Sigmoid colon (tissue), 4 donors: ENCODE measurements around the gene CKAP5.

Experiments
- POLR2A ChIP-seq, 2 donors: fragments of 450-650 bp; IDR thresholded peaks; one replicate each; pipeline ENCODE4 v1.6.1; 2016; ENCODE audit warnings: antibody characterized with exemption in 2 of 2, mild to moderate bottlenecking in 2 of 2, moderate library complexity in 2 of 2
- POLR2AphosphoS5 ChIP-seq, 4 donors: sonication (generic); formaldehyde crosslinking; IDR thresholded peaks; one replicate each; pipeline ENCODE4 v1.6.1; 2017; ENCODE audit warnings: antibody characterized with exemption in 4 of 4

DNA sequence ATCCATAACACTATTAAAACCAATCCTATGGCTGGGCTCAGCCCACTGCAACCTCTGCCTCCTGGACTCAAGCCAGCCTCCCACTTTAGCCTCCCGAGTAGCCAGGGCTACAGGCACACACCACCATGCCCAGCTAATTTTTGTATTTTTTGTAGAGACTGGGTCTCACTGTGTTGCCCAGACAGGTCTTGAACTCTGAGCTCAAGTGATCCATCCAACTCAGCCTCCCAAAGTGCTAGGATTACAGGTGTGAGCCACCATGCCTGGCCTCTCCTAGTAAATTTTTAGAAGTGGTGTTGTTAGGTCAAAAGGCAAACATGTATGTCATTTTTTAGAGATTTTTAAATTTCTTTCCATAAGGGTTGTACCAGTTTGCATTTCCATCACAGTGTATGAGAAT is 112.8 kb downstream of the CKAP5 start:
- no peak for TF ChIP-seq POLR2AphosphoS5 (IDR thresholded peaks at IDR 0.05)
- TF ChIP-seq POLR2A (IDR thresholded peaks at IDR 0.05), result no peak
